GM23338 (cell line): ENCODE measurements around the gene IL4I1.

ENCODE experiments used
- CREB1 ChIP-seq: fragments of 250-450 bp; sonication (Bioruptor Pico); IDR thresholded peaks from 2 replicates; pipeline ENCODE4 v1.5.0; 2020; ENCODE audit warnings: low read depth, mild to moderate bottlenecking, moderate library complexity
- EZH2 ChIP-seq: fragments of 200-600 bp; sonication (generic); IDR thresholded peaks from one replicate; pipeline ENCODE4 v1.8.0; 2017; ENCODE audit warnings: antibody characterized with exemption, mild to moderate bottlenecking, low read depth; ENCODE audit not compliant: unreplicated experiment
- JUNB ChIP-seq: IDR thresholded peaks from one replicate; pipeline ENCODE4 v1.6.1; 2016; ENCODE audit warnings: antibody characterized with exemption; ENCODE audit not compliant: unreplicated experiment
- NANOG ChIP-seq: IDR thresholded peaks from 2 replicates; pipeline ENCODE4 v1.6.1; 2016; ENCODE audit warnings: antibody characterized with exemption, borderline replicate concordance
- POLR2AphosphoS5 ChIP-seq: IDR thresholded peaks from 2 replicates; pipeline ENCODE4 v1.6.1; 2016; ENCODE audit warnings: antibody characterized with exemption, low read depth
- TF ChIP-seq, protein P1 (sequence below), 2 experiments: fragments of 200-600 bp in 1 of 2; sonication (generic) in 1 of 2; conservative IDR thresholded peaks; 2 replicates each; pipeline versions ENCODE4 v1.5.1 to v1.6.1; 2016 to 2017; ENCODE audit warnings: antibody characterized with exemption in 2 of 2, low read depth in 2 of 2, mild to moderate bottlenecking in 2 of 2, moderate library complexity in 1 of 2
- TF ChIP-seq, protein P2 (sequence below): IDR thresholded peaks from one replicate; pipeline ENCODE4 v1.6.1; 2018; ENCODE audit warnings: antibody characterized with exemption; ENCODE audit not compliant: unreplicated experiment
- TF ChIP-seq, protein P3 (sequence below): IDR thresholded peaks from 2 replicates; pipeline ENCODE4 v1.6.1; 2016; ENCODE audit warnings: antibody characterized with exemption

DNA sequence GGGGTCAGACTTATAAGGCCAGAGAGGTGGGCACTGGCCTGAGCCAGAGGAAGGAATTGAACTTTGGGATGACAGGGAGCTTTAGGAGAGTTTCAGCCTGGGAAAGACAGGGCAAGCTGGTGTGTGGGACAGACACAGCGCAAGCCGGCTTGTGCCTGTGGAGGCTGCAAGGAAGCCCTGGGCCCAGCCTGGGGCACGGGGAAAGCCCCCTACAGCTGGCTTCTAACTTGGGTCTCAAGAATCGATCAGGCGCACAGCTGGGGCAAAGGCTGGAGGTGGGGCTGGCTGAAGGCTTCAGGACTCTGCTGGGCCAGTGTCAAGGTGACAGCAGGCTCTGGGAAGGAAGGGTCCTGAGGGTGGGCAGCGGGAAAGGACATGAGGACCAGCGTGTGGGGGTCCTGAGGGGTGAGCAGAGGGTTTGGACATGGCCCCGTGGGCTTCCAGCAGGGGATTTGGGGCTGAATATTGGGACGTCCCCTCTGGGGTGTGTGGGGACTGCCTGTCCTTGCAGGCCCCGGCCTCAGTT is 42.8 kb downstream of the IL4I1 start:
- TF ChIP-seq, protein P1, sequence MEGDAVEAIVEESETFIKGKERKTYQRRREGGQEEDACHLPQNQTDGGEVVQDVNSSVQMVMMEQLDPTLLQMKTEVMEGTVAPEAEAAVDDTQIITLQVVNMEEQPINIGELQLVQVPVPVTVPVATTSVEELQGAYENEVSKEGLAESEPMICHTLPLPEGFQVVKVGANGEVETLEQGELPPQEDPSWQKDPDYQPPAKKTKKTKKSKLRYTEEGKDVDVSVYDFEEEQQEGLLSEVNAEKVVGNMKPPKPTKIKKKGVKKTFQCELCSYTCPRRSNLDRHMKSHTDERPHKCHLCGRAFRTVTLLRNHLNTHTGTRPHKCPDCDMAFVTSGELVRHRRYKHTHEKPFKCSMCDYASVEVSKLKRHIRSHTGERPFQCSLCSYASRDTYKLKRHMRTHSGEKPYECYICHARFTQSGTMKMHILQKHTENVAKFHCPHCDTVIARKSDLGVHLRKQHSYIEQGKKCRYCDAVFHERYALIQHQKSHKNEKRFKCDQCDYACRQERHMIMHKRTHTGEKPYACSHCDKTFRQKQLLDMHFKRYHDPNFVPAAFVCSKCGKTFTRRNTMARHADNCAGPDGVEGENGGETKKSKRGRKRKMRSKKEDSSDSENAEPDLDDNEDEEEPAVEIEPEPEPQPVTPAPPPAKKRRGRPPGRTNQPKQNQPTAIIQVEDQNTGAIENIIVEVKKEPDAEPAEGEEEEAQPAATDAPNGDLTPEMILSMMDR (conservative IDR thresholded peaks at IDR 0.05; ENCODE audit: low read depth in 2 of 2), result no peak
- TF ChIP-seq, protein P2, sequence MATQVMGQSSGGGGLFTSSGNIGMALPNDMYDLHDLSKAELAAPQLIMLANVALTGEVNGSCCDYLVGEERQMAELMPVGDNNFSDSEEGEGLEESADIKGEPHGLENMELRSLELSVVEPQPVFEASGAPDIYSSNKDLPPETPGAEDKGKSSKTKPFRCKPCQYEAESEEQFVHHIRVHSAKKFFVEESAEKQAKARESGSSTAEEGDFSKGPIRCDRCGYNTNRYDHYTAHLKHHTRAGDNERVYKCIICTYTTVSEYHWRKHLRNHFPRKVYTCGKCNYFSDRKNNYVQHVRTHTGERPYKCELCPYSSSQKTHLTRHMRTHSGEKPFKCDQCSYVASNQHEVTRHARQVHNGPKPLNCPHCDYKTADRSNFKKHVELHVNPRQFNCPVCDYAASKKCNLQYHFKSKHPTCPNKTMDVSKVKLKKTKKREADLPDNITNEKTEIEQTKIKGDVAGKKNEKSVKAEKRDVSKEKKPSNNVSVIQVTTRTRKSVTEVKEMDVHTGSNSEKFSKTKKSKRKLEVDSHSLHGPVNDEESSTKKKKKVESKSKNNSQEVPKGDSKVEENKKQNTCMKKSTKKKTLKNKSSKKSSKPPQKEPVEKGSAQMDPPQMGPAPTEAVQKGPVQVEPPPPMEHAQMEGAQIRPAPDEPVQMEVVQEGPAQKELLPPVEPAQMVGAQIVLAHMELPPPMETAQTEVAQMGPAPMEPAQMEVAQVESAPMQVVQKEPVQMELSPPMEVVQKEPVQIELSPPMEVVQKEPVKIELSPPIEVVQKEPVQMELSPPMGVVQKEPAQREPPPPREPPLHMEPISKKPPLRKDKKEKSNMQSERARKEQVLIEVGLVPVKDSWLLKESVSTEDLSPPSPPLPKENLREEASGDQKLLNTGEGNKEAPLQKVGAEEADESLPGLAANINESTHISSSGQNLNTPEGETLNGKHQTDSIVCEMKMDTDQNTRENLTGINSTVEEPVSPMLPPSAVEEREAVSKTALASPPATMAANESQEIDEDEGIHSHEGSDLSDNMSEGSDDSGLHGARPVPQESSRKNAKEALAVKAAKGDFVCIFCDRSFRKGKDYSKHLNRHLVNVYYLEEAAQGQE, result no peak
- no peak for TF ChIP-seq POLR2AphosphoS5
- TF ChIP-seq JUNB, result no peak
- TF ChIP-seq EZH2, result no peak
- TF ChIP-seq CREB1 (CRISPR knock-in tag), result no peak
- TF ChIP-seq, protein P3, sequence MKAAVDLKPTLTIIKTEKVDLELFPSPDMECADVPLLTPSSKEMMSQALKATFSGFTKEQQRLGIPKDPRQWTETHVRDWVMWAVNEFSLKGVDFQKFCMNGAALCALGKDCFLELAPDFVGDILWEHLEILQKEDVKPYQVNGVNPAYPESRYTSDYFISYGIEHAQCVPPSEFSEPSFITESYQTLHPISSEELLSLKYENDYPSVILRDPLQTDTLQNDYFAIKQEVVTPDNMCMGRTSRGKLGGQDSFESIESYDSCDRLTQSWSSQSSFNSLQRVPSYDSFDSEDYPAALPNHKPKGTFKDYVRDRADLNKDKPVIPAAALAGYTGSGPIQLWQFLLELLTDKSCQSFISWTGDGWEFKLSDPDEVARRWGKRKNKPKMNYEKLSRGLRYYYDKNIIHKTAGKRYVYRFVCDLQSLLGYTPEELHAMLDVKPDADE, result no peak
- no peak for TF ChIP-seq NANOG
